ES-I3 (cell line): ENCODE measurements around the gene GNA12.
"Not testable (repeated sequence)": the region's sequence is repeated elsewhere in the genome, so short reads cannot be mapped to it uniquely, and the experiment has no call there.

Source experiments
- H3K36me3 ChIP-seq: 2 replicates; pipeline ENCODE4 v1.6.1; 2013; ENCODE audit warnings: mild to moderate bottlenecking, low read length, control low read depth, moderate library complexity; ENCODE audit not compliant: insufficient read depth
- H3K4me1 ChIP-seq: 2 replicates; pipeline ENCODE4 v1.6.1; 2013; ENCODE audit warnings: mild to moderate bottlenecking, control low read depth, low read length; ENCODE audit not compliant: insufficient read depth
- H3K9ac ChIP-seq: 2 replicates; pipeline ENCODE4 v1.6.1; 2013; ENCODE audit warnings: low read depth, mild to moderate bottlenecking, low read length, moderate library complexity
- H3K9me3 ChIP-seq: 2 replicates; pipeline ENCODE4 v1.6.1; 2013; ENCODE audit warnings: mild to moderate bottlenecking, low read length, moderate library complexity; ENCODE audit not compliant: control insufficient read depth, insufficient read depth

GNA12 gene

DNA sequence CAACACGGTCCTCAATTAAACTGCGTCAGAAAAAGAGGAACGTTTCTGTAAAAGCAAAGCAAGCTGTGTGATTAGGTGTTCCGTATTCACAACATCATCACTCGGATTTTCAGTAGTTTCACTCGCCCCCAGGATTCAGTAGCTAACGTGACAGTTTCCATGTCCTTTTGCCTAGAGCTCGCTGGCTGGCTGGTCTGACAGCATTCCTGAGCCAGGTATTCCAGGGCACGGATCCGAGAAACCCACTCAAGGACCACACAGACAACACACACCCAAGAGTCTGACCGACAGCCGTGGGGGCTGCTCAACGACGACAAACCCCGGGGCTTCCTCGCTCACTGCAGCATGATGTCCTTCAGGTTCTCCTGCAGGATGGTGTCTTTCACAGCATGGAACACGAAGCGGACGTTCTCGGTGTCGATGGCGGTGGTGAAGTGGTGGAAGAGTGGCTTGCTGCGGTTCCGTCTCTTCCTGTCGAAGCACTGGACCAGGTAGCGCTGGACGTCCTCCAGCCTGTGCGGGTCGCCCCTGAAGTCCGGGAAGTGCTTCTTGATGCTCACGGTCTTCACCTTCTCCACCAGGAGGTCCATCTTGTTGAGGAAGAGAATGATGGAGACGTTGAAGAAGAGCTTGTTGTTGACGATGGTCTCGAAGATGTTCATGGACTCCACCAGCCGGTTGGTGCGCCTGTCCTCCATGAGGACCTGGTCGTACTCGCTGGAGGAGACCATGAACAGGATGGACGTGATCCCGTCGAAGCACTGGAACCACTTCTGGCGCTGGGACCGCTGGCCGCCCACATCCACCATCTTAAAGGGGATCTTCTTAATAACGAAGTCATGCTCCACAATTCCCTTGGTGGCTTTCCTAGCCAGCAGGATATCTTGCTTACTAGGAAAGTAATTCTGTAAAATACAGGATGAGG, 113.0 kb downstream of the GNA12 start:
- no peak overlapping the region for H3K9ac ChIP-seq
- H3K4me1 ChIP-seq: no peaks in the 10 kb centered on the region
- H3K9me3 ChIP-seq: no peaks in the 10 kb centered on the region
- H3K36me3 ChIP-seq: peaks cover 2% of the 10 kb centered on the region

DNA sequence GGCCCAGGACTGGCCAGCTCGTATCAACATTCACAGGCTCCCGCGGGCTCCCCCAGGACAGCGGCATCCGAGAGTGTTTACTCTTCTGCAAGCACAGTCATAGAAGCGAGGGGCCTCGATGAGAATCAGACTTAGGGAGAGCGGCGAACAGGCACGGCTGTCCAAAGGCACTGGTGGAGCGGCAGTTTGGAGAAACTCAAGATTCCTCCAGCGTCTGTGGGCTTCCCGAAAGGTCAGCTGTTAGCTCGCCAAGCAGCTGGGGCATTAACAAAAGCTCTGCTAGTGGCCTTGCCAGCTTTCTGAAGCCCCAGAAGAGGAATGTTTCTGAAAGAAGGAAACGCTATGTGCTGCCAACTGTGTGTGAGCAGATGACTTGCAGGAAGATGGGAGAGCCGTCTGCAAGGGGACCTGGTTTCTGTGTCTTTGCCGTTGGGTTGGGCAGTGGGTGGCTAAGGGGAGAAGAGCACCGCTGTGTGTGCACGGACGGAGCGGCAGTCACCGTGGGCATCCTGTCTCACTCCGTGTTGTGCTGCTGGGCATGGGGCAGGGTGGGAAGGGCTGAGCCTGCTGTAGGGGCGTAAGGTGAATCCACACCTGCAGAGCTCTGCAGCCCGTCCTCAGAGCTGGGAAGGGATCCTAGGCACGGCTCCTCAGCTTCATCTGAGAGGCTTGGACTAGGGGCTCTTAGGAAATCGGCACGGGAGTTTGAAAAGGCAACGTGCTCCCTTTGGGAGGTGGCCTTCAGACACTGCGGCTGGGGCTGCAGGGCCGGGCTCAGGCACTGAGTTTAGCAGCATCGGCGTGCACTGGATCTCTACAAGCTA, 114.0 kb downstream of the GNA12 start:
- Histone ChIP-seq H3K36me3 (peaks cover 2% of the 10 kb centered on the region), H3K9ac (no peak overlapping the region), H3K9me3 (no peaks in the 10 kb centered on the region), H3K4me1 (no peaks in the 10 kb centered on the region)

DNA sequence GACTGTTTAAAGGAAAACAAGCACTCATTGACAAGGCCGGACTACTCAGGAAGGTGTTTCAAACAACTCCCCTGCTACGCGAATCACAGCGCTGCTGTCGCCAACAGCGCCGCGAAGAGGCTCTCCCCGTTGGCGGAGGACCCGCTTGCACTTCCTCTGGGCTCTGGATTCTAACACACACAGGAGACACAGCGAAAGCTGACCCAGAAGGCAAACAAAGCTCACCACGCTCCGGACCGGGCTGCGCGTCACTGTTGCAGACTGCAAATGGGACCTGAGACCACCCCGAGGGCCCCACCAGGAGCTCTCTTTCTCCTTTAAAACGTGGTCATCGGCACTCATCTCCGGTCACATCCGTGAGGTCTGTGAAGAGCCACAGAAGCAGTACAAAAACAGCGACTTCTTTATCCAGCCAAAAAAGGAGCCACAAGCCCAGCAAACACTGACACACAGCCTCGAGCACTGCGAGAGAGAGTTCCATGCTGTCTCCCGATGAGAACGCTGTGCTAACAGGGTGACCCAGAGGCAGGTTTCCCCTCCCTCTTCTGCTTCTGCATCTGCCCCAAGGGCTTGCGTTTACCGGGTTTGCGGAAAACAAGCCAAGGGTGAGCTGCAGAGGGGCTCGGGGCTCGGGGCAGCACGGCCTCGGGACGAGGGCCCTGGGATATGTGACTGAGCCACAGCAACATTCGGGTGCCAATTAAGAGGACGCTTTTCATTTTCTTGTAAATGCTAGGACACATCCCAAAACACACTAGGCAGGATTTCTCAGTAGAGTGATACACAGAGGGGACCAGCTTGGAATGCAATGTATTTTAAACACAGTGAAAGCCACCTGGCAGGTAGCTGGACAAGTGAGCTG, 114.8 kb downstream of the GNA12 start:
- peaks cover 2% of the 10 kb centered on the region for H3K36me3 ChIP-seq
- no peak overlapping the region for H3K9ac ChIP-seq
- no peaks in the 10 kb centered on the region for H3K4me1 ChIP-seq
- H3K9me3 ChIP-seq: no peaks in the 10 kb centered on the region

DNA sequence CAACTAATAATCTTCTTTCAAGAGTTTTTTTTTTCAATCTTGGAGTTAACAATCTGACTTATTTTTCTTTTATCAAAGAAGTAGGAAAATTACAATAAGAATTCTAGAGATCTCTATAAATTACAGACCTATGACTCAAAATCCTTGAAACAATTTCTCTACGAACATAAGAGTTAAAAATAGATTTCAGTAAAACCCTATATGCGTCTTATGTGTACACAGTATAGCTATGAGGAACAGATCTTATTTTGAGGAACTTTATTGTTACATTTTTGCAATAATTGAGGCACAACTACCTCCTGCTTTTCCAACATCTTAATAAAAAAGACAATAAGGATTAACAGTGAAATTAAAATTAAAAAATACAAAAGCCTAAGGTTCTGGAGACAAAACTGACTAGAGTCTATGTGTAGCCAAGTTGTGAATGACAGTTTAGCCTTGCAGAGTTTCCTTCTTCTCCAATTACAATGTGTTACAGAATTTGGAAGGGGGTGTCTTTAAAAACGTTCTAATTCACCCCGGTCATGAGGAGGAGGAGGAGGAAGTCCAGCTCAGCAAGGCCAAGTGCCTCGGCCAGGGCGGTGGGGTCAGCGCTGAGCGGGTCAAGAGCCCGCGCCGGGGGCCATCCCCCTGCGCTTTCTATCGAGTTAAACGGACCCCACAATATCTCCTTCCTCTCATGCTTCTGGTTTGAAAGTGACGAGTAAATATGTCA, 115.6 kb downstream of the GNA12 start:
- no peaks in the 10 kb centered on the region for H3K4me1 ChIP-seq
- H3K9me3 ChIP-seq: no peaks in the 10 kb centered on the region
- peaks cover 2% of the 10 kb centered on the region for H3K36me3 ChIP-seq
- H3K9ac ChIP-seq: no peak overlapping the region

DNA sequence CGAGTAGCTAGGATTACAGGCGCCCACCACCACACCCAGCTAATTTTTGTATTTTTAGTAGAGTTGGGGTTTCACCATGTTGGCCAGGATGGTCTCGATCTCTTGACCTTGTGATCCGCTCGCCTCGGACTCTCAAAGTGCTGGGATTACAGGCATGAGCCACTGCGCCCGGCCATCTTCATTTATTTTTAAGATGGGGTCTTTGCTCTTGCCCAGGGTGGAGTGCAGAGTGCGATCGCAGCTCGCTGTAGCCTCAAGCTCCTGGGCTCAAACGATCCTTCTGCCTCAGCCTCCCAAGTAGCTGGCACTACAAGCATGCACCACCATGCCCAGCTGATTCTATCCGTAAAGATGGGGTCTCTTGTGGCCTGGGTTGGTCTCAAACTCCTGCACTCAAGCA, 116.9 kb downstream of the GNA12 start:
- not testable (repeated sequence) for H3K36me3 ChIP-seq, H3K4me1 ChIP-seq, H3K9me3 ChIP-seq, H3K9ac ChIP-seq

DNA sequence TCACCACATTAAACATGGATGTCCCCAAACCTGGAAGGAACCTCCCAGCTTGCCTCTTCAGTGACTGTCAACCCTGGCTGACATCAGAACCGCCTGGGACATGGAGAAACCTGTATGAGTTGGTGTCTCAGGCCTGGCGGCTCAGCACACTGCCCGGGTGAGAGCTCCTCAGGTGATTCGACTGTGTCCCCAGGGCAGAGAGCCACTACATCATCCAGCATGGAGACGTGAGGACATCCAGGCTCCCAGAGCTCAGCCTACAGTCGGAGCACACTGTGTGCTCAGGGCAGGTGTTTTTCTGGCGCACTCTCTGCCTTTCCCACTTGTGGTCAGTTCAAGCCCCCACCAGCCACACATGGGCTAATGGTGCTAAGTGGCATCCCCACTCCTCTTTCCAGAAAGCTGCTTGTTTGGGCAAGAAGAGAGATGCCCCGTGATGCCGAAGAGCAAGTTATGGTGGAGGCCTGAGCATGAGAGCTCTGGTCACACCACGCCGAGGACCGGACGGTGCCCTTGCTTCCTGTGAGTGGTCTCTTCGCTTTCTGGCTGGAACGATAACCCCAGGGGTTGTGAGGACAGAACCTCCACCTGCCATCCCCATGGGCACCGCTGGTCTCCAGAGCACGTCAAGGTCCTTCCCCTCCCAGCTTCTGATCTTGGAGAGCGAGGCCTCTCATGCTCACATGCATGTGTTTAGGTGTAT, 117.6 kb downstream of the GNA12 start:
- no peaks in the 10 kb centered on the region for H3K4me1 ChIP-seq
- peaks cover 2% of the 10 kb centered on the region for H3K36me3 ChIP-seq
- no peak overlapping the region for H3K9ac ChIP-seq
- no peaks in the 10 kb centered on the region for H3K9me3 ChIP-seq

DNA sequence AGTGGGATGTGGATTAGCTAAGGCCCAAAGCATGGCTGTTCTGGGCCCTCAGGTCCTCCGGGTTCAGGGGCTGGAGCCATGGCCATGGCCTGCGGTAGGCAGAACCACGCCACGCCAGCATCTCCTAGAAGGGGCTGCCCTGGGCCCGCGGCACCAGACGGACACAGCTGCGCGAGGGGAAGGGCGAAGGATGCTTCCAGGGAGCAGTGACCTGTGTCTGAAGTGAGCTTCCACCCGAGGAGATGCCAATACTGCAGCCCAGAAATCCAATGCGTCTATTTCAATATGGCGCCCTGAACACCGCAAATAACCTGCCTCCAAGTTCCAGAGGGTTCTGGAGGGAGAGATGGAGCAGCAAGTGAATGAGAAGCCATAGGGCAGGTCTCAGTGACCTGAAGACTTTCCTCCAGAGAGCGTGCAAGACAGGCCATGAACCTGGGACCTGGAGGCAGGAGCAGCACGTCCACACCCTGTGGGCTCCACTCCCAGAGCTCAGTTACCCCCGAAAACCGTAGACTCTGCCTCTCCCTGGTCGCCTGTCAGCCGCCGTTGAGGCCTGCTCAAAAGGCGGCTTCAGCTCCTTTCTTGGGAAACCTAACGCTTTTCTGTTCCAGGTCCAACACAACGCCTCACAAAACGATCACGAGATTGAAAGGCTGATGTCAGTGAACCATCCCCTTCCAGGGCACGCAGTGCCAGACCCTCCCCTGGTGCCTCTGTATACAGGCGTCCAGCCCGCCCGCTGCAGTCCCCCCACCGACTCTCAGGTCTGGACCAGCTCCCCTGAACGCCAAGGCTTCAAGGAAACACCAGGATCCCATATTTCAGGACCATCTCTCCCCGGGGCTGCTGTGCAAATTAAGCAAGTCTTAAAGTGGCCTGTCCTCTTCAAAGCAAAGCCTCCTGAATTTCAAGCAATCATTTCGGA, 118.7 kb downstream of the GNA12 start:
- Histone ChIP-seq H3K4me1 (no peaks in the 10 kb centered on the region), H3K9ac (no peak overlapping the region), H3K36me3 (peaks cover 2% of the 10 kb centered on the region), H3K9me3 (no peaks in the 10 kb centered on the region)

DNA sequence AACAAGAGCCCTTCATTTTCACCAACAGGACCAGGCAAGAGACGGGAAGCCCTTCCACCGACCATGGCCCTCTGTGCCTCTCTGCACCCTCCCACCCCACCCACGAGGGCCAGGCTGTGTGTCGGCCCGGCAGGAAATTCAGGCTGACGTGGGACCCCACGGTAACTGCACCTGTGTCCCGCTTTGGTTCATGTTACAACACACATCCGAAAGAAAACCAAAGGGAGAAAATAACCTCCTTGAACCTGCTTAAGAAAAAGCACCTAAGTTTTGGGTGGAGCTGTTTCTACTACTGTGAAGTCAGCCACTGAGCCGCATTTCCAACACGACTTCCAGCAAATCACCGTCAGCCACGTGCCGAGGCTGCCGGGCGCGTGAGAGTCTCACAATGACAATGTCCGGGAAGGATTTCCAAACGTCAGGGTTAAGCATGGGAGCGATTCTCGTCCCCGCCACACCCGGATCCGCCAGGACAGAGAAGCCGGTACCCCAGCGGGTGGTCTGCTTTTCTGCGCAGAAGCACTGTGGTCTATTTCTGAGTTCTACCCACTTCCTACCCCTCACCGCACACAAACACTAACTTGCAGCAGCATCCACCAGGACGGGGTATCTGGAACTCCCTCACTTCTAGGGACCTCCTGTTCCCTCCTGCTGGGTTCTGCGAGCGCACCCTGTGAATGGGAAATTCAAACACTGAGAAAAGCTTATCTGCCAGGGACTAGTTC, 119.5 kb downstream of the GNA12 start:
- Histone ChIP-seq H3K4me1 (no peaks in the 10 kb centered on the region), H3K36me3 (peaks cover 2% of the 10 kb centered on the region), H3K9ac (no peak overlapping the region)

DNA sequence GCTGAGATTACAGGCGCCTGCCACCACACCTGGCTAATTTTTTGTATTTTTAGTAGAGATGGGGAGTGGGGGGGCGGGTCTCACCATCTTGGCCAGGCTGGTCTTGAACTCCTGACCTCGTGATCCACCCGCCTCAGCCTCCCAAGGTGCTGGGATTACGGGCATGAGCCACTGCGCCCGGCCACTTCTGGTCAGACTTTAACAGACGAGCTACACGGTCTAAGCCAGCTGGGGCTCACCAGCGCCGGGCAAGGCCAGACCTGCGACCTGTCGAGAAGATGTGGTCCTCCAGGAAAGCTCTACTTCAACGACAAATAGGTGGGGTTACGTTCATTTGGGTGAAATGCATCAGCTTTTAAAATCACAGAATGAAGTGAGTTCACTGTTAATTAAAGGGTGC, 120.1 kb downstream of the GNA12 start:
- H3K9ac ChIP-seq, H3K4me1 ChIP-seq: not testable (repeated sequence)

More for the DNA sequence above, 119.5 kb downstream of the GNA12 start:
- H3K9me3 ChIP-seq: no peaks in the 10 kb centered on the region

DNA sequence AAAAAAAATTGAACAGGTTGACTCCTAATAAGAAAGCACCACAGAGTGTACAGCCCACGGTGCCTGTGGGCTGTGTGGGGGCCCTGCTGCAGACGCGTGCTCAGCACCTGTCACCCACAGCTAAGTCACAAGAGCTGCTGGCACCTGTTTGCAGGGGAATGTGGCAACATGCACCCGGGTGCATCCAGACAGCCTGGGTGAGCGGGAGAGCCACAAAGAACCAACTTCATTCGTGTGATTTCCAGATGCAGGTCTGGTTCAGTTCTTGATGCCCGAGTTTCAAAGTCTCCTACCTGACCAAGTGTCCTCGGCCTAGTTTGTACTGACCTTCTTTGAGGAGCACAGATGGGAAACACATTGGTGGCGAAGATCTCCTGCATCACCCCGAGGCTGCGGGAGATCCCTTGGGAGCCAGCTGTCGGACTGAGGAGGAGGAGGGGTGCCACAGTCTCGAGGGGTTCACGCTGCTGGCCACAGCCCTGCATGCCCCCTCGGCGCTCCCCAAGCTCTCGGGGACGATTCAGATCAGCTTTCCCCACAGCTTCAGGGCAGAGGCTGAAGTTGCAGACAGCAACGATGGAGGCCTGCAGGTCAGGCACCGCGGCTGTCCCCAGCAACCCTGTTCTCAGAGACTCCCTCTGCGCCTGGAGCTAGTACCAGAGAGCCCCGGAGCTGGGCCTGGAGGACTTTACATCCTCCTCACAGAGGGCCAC, 120.8 kb downstream of the GNA12 start:
- Histone ChIP-seq H3K9me3 (no peaks in the 10 kb centered on the region), H3K4me1 (no peaks in the 10 kb centered on the region), H3K9ac (no peak overlapping the region), H3K36me3 (peaks cover 2% of the 10 kb centered on the region)

More for the DNA sequence above, 120.1 kb downstream of the GNA12 start:
- H3K9me3 ChIP-seq, H3K36me3 ChIP-seq: not testable (repeated sequence)

DNA sequence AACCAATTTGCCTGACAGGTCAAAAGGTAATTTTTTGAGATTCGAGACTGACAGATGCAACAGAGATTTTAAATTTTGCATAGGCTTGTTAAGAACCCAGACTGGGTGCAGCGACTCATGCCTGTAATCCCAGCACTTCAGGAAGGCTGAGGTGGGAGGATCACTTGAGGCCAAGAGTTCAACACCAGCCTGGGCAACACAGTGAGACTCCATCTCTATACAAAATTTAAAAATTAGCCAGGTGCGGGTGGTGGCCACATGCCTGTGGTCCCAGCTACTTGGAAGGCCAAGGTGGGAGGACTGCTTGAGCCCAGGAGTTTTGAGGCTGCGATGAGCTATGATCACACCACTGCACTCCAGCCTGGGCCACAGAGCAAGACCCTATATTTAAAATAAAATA, 121.5 kb downstream of the GNA12 start:
- Histone ChIP-seq H3K9me3 (no peaks in the 10 kb centered on the region), H3K4me1 (no peaks in the 10 kb centered on the region), H3K9ac (no peak overlapping the region), H3K36me3 (peaks cover 4% of the 10 kb centered on the region)
